GM20000 (cell line): Measurements from ENCODE around the gene ZSWIM4.

Experiments used
- DNase-seq: peaks from one replicate; pipeline ENCODE4 v3.0.0; 2012; ENCODE audit warnings: low spot score
- CTCF ChIP-seq: IDR thresholded peaks from 2 replicates; pipeline ENCODE4 v1.5.1; 2012; ENCODE audit warnings: mild to moderate bottlenecking, control low read depth; ENCODE audit errors: extremely low read depth, missing control alignments

Gene ZSWIM4

GRCh38 chr19:13880059-13881043 is 85.1 kb downstream of the ZSWIM4 start:
- peak; percentile 97 for DNase-seq
- peak; percentile 96 for TF ChIP-seq CTCF

- no peak for TF ChIP-seq CTCF
- DNase-seq, result no peak
These were observed 86.0 kb downstream of the ZSWIM4 start for GRCh38 chr19:13881251-13881691.
